ENCODE data around the gene RAD51B. TPM values are rescaled to one million over a fixed set of nuclear protein-coding genes. Genes with fewer than 3 reads are reported as not detected.

RAD51B gene
- total RNA-seq, 1 experiment from 2014 or later = 16.7 TPM

GRCh38 chr14:67955261-67955660 lies 135.7 kb downstream of the RAD51B start:
- Mint-ChIP-seq H3K9me3 (peaks cover 4 to 5% of the 10 kb centered on the region in 2 experiments; a peak in 4 of 5 replicates), H3K4me3 (no peak overlapping the region), H3K36me3 (ENCODE audit: insufficient read depth in 1 of 3, low read depth in 3 of 3) (peaks cover 0 to 5% (median 5%) of the 10 kb centered on the region in 3 experiments; a peak in 5 of 7 replicates), H3K27ac (no peak overlapping the region), H3K4me1 (no peaks in the 10 kb centered on the region), H3K27me3 (ENCODE audit: low read depth) (no peaks in the 10 kb centered on the region)
- Histone ChIP-seq H4K8ac (replicated peaks; ENCODE audit: insufficient read length, low read depth, low read length) (no peak overlapping the region), H3K18ac (ENCODE audit: insufficient read length, low read depth, low read length) (no peak overlapping the region), H3K79me2 (ENCODE audit: insufficient read depth, low read length) (no peaks in the 10 kb centered on the region; the same call in 1 of the 2 replicates), H2AFZ (ENCODE audit: low read length) (no peak overlapping the region), H3K14ac (ENCODE audit: insufficient read depth, low read length) (no peak overlapping the region), H4K20me1 (ENCODE audit: control insufficient read depth, insufficient read depth, insufficient read length) (no peaks in the 10 kb centered on the region), H2BK120ac (ENCODE audit: low read depth, low read length, poor library complexity, severe bottlenecking) (no peak overlapping the region), H3K4me2 (ENCODE audit: insufficient read depth, insufficient read length, low read length) (no peak overlapping the region), H3K9me3 (ENCODE audit: control insufficient read depth, low read depth, low read length) (no peaks in the 10 kb centered on the region), H2BK20ac (ENCODE audit: low read depth, low read length, poor library complexity, severe bottlenecking) (no peak overlapping the region), H2BK12ac (ENCODE audit: insufficient read length, low read depth, low read length) (no peak overlapping the region), H3K27me3 (ENCODE audit: insufficient read depth, low read length) (no peaks in the 10 kb centered on the region), H3K4ac (ENCODE audit: low read depth, low read length) (no peak overlapping the region), H4K5ac (ENCODE audit: insufficient read length, low read depth, low read length) (no peak overlapping the region), H3K56ac (ENCODE audit: insufficient read length, low read depth, low read length) (no peak overlapping the region), H3K9ac (ENCODE audit: extremely low read depth, insufficient read length, low read length) (no peak overlapping the region), H4K91ac (ENCODE audit: insufficient read length, low read depth, low read length) (no peak overlapping the region), H3K79me1 (ENCODE audit: insufficient read depth, low read depth, low read length, poor library complexity, severe bottlenecking) (no peaks in the 10 kb centered on the region), H2AK5ac (ENCODE audit: insufficient read length, low read length) (no peak overlapping the region), H3K23ac (ENCODE audit: insufficient read length, low read depth, low read length) (no peak overlapping the region), H2BK5ac (ENCODE audit: insufficient read length, low read length) (no peak overlapping the region), H2BK15ac (ENCODE audit: low read depth, low read length) (no peak overlapping the region), H3K4me1 (ENCODE audit: insufficient read depth, low read length) (no peaks in the 10 kb centered on the region), H3T11ph (ENCODE audit: low read length) (no peak overlapping the region), H3K23me2 (ENCODE audit: insufficient read length, low read depth, low read length, poor library complexity, severe bottlenecking) (no peaks in the 10 kb centered on the region), H3K27ac (ENCODE audit: insufficient read length, low read depth, low read length) (no peak overlapping the region)
- TF ChIP-seq, protein P1, sequence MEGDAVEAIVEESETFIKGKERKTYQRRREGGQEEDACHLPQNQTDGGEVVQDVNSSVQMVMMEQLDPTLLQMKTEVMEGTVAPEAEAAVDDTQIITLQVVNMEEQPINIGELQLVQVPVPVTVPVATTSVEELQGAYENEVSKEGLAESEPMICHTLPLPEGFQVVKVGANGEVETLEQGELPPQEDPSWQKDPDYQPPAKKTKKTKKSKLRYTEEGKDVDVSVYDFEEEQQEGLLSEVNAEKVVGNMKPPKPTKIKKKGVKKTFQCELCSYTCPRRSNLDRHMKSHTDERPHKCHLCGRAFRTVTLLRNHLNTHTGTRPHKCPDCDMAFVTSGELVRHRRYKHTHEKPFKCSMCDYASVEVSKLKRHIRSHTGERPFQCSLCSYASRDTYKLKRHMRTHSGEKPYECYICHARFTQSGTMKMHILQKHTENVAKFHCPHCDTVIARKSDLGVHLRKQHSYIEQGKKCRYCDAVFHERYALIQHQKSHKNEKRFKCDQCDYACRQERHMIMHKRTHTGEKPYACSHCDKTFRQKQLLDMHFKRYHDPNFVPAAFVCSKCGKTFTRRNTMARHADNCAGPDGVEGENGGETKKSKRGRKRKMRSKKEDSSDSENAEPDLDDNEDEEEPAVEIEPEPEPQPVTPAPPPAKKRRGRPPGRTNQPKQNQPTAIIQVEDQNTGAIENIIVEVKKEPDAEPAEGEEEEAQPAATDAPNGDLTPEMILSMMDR (conservative IDR thresholded peaks at IDR 0.05) = no peak
- DNase-seq = no peak
